G401 (cell line): ENCODE results near the gene C20orf173. TPM values are rescaled to one million over a fixed set of nuclear protein-coding genes. Genes with fewer than 3 reads are reported as not detected.
A peak's percentile ranks its signal among the peaks of the same experiment; 100 is the strongest.
"Not testable (repeated sequence)": the region's sequence is repeated elsewhere in the genome, so short reads cannot be mapped to it uniquely, and the experiment has no call there.

Source experiments
- DNase-seq: peaks from one replicate; pipeline ENCODE4 v3.0.0-alpha.2; 2015; ENCODE audit warnings: low spot score
- in situ Hi-C: cut with HindIII; loops from 2 replicates; pipeline ENCODE4 v1.10.0; 2016; ENCODE audit warnings: low sequenced_read_pairs, mixed read lengths
- total RNA-seq: library from RNA; depleted of rRNA; stranded (reverse); fragments of >200 nt; shearing (Covaris generic); gene quantifications from 2 replicates; pipeline ENCODE4 v1.2.3, GENCODE V29; 2014

C20orf173 gene
- total RNA-seq, 1 experiment from 2014 or later, result not detected

GRCh38 chr20:35552914-35553313, 23.5 kb upstream of the C20orf173 start:
- in situ Hi-C loops, result no loop called here
- DNase-seq, result no peak

GRCh38 chr20:35551503-35551902, 22.1 kb upstream of the C20orf173 start:
- no peak for DNase-seq
- in situ Hi-C loops, result no loop called here

GRCh38 chr20:35547329-35547728, 17.9 kb upstream of the C20orf173 start:
- DNase-seq, result no peak
- in situ Hi-C loops, result no loop called here

GRCh38 chr20:35546127-35546526, 16.7 kb upstream of the C20orf173 start:
- in situ Hi-C loops, result no loop called here
- DNase-seq, result no peak

DNA sequence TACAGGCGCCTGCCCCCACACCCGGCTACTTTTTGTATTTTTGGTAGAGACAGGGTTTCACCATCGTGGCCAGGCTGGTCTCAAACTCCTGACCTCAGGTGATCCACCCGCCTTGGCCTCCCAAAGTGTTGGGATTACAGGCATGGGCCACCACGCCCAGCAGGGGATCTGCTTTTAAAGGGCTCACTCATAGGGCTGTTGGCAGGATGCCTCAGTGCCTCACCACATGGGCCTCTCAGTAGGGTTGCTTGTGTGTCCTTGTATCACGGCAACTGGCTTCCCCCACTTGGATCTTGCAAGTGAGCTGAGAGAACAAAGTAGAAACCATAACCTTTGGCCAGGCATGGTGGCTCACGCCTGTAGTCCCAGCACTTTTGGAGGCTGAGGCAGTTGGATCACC, 15.5 kb upstream of the C20orf173 start:
- in situ Hi-C loops, DNase-seq: not testable (repeated sequence)

DNA sequence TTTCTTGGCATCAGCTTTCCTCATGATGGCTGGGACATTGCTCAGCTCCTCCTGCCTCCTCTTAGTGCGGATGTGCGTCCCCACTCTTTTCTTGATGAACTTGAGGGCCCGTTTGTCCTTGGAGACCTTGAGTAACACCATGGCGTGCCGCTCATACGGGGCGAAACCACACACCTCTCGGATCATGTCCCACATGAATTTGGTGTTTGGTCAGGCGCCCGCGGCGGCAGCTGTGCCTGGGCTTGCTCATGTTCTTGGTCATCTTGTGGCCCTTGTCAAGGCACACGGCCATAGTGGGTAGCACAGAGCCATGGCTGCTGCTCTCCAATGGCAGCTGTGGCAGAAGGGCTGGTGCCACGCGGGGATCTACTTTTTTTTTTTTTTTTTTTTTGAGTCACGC, 15.0 kb upstream of the C20orf173 start:
- DNase-seq, result no peak
- in situ Hi-C loops, result no loop called here

GRCh38 chr20:35542990-35543389, 13.5 kb upstream of the C20orf173 start:
- in situ Hi-C loops, result no loop called here
- no peak for DNase-seq

DNA sequence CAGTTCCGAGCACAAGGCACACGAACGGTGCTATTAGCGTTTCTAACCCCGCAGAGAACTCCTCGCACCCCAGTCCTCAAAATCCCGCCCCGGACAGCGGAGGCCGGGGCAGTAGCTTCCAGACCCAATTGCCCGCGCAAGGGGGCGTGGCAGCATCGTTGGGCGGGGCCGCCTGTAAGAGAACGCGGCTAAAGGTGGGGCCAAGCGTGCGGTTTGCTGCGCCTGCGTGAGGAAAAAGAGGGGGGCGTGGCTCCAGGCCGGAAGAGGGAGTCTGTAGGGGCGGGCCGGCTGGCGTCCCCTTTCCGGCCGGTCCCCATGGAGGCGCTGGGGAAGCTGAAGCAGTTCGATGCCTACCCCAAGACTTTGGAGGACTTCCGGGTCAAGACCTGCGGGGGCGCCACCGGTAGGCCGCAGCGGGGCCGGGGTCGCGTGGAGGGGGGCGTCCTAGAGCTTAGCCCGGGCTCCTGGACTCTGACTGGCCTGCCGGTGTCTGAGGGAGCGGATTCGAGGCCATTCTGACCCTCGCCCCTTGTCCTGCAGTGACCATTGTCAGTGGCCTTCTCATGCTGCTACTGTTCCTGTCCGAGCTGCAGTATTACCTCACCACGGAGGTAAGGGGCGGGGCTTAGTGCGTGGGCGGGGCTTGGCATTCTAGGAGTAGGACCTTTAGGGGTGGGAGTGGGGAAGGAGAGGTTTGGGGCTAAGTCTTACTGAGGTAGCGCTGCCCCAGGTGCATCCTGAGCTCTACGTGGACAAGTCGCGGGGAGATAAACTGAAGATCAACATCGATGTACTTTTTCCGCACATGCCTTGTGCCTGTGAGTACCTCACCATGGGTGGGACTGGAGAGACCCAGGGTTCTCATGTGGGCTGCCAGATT, 12.6 kb upstream of the C20orf173 start, which contains the start of gene ERGIC3:
Gene ERGIC3, plus strand, starts transcription at position 296 of the 880 bp plus-strand sequence. Its CDS starts 20 bp downstream, at position 316.
- DNase-seq, result peak; percentile 95
- in situ Hi-C loops, result no loop called here

GRCh38 chr20:35541118-35541782, 11.8 kb upstream of the C20orf173 start:
- in situ Hi-C loops, result no loop called here
- peak; percentile 13 for DNase-seq

GRCh38 chr20:35539756-35540212, 10.3 kb upstream of the C20orf173 start:
- in situ Hi-C loops, result no loop called here
- DNase-seq, result no peak

GRCh38 chr20:35527122-35527769, 2.2 kb downstream of the C20orf173 start:
- in situ Hi-C loops, result no loop called here
- no peak for DNase-seq

- DNase-seq, result no peak
- in situ Hi-C loops, result no loop called here
Observed at GRCh38 chr20:35525639-35526038, 3.8 kb downstream of the C20orf173 start.

DNA sequence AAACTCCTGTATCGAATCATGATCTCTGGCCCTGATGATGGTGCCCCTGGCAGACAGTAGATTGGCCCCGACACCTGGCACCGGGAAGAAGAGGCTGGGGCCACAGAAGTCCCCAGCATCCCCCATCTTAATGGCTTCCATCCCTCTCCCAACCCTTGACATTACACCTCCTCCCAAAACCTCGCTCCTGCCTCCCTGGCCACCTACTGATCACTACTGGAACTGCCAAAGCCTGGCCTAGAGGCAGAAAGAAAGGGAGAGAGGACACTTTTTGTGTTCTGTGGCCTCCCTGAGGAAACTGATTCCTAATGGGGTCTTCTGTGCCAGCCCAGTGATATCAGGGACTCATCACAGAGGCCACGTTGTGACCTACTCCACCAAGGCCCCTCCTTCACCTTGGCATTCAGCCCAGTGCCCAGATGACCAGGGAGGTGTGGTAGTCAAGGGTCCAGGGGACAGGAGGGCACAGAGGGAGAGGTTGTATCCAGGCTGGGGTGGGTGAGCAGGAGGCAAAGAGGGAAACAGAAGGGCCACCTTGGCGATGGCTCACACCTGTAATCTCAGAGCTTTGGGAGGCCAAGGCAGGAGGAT, 6.1 kb downstream of the C20orf173 start:
- in situ Hi-C loops, result no loop called here
- DNase-seq, result no peak

- in situ Hi-C loops, result no loop called here
- no peak for DNase-seq
Observed at GRCh38 chr20:35518955-35519354, 10.5 kb downstream of the C20orf173 start.

DNA sequence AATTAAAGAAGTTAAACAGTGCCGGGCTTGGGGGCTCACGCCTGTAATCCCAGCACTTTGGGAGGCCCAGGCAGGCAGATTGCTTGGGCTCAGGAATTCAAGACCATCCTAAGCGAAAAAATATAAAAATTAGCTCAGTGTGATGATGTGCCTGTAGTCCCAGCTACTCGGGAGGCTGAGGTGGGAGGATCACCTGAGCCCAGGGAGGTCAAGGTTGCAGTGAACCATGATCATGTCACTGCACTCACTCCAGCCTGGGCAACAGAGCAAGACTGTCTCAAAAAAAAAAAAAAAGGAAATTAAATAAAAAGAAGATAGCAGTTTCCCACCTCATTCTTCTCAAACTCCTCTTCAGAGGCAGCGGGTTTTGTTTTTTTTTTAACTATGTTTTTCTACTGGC, 11.7 kb downstream of the C20orf173 start:
- DNase-seq, in situ Hi-C loops: not testable (repeated sequence)

DNA sequence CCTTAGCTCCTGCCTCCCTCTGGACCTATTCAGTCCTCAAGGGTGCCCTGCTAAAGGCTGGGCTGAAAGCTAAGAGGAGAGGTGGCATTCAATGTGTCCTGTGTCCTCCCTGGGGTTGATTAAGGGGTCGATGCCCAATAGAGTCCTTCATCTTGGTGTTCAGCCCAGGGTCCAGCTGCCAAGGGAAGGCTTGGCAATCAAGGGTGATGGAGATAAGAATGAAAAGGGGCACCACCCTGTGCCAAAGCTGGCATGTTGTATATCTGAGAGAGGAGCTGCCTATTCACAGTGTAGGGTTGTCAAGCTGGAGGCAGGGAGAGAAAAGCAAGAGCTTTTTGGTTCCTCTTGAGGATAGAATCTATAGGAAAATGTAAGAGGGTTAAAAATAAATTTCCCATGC, 12.3 kb downstream of the C20orf173 start:
- in situ Hi-C loops, result no loop called here
- DNase-seq, result no peak

DNA sequence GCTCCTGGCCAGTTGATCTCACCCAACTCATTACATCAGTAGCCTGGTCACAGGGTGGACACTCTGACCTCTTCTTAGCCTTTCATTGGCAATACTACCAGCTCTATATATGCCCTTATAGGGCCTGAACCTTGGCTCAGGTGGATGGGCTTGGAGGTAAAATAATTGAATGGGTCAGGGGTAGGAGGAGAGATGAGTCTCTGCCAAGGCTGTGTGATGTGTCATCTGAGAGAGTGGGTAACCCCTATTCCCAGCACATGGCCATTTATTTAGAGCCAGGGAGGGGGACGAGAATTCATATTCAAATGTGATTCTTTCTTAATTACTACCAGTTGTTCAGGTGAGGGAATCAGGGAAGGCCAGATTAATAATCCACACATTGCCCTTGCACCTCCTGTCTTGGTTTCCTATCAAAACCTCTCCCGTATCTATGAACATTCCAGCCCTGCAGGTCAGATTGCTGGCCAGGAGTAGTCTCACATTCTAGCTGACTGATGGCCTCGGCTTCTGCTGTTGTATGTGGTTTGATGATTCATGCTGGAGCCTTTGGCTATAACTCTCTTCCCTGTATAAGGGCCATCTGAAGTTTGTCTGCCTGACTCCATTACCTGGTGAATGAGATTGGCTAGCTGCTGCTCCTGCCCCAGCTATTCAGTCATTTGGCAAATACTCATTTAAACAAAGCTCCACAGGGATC, 13.4 kb downstream of the C20orf173 start:
- in situ Hi-C loops, result no loop called here
- no peak for DNase-seq

GRCh38 chr20:35515341-35515740, 14.1 kb downstream of the C20orf173 start:
- no peak for DNase-seq
- in situ Hi-C loops, result no loop called here

DNA sequence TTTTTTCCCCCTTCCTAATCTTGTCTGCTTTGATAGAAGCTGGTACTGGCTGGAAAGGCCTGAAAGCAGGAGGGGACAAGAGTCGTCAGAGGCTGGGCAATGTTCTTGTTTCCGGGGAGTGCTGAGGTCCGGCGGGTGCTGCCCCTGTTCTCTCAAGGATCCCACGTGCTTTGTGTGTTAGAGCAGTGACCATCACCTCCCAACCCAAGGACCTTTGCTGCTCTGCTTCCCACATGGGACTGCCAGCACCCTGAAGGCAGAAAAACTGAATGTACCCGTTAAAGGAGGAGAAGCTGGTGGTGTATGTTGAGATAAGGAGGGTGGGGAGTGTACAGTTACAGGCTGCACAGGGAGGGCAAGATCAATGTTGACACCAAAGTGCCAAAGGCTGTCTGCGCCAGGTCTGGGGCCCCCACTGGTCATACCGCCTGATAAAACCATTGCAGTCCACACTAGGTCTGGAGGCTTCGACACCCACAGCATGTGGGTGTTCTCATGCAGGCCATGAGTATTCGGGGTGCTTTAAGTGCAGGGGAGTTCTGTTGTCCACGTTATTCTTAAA, 15.0 kb downstream of the C20orf173 start:
- in situ Hi-C loops, result no loop called here
- no peak for DNase-seq
